AG04449 (cell line): ENCODE data around the gene NINL.

Experiments used
- CTCF ChIA-PET: fragments of 350-600 bp; formaldehyde crosslinking; extraction: SDS; loops from one replicate; lab custom pipeline; 2021; ENCODE audit warnings: antibody characterized with exemption; lab: Yijun Ruan, JAX
- POLR2A ChIA-PET: fragments of 400-600, 350-600 bp; formaldehyde crosslinking; extraction: SDS; loops from one replicate; lab custom pipeline; 2020; ENCODE audit warnings: antibody characterized with exemption, inconsistent platforms; lab: Yijun Ruan, JAX
- DNase-seq: peaks from one replicate; pipeline ENCODE4 v3.0.0-alpha.2; 2010; ENCODE audit warnings: low read depth, low spot score
- H3K4me3 ChIP-seq: 2 replicates; pipeline ENCODE4 v1.5.1; 2011; ENCODE audit warnings: low read depth, mild to moderate bottlenecking, control low read depth, low read length
- CTCF ChIP-seq: IDR thresholded peaks from one replicate; pipeline ENCODE4 v1.5.1; 2011; ENCODE audit warnings: mild to moderate bottlenecking, moderate library complexity, low read length, control low read depth, inconsistent platforms; ENCODE audit not compliant: insufficient read depth; ENCODE audit errors: missing control alignments

Gene NINL

GRCh38 chr20:25496165-25496967, 89.0 kb downstream of the NINL start:
- H3K4me3 ChIP-seq, result no peak overlapping the region
- no peak for TF ChIP-seq CTCF
- CTCF ChIA-PET, result no interaction called here
- POLR2A ChIA-PET, result no interaction called here
- no peak for DNase-seq

- ChIA-PET CTCF (no interaction called here), POLR2A (no interaction called here)
- TF ChIP-seq CTCF, result no peak
- no peak for DNase-seq
- no peak overlapping the region for H3K4me3 ChIP-seq
Observed at GRCh38 chr20:25495189-25495824, 90.0 kb downstream of the NINL start.

DNA sequence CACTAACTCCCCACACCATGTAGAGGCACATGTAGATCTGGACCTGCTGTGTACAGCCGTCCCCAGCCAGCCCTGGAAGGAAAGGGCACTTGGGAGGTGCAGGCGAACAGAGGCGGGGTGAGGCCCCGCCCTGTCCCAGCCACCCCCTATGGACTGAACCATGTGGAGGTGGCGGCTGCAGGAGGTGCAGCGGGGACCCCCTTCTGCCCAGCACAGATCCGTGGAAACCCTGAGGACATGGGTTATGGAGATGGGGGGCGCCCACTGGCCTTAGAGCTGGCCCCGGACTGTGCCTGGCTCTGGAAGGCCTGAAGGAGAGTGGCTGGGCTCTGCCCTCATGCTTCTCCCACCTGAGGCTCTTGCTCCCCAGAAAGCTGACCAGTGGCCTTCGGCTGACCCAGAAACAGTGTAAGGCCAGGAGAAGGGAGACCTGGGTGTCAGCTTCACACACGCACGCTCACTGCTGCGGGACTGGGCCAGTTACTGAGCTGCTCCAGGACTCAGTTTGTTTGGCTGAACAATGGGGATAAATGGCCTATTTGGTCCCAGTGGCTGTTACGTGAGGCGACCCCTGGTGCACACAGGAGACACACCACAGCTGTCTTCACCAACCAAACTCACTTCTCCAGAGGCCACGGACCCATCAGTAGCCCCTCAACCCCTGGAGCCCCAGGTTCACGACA, 90.7 kb downstream of the NINL start:
- no peak overlapping the region for H3K4me3 ChIP-seq
- no peak for TF ChIP-seq CTCF
- no peak for DNase-seq
- ChIA-PET POLR2A (no interaction called here), CTCF (no interaction called here)

- ChIA-PET POLR2A (no interaction called here), CTCF (interaction anchor here (1.5 kb wide), 1 partner anchor 11 kb away, joined by 3 read pairs; no protein-coding TSS in a partner anchor)
- DNase-seq, result no peak
- no peak overlapping the region for H3K4me3 ChIP-seq
- TF ChIP-seq CTCF, result no peak
Observed at GRCh38 chr20:25493748-25494505, 91.4 kb downstream of the NINL start.

GRCh38 chr20:25493137-25493536, 92.2 kb downstream of the NINL start:
- ChIA-PET CTCF (interaction anchor here (1.5 kb wide), 1 partner anchor 10 kb away, joined by 3 read pairs; no protein-coding TSS in a partner anchor), POLR2A (no interaction called here)
- no peak for TF ChIP-seq CTCF

More at GRCh38 chr20:25493137-25493536, 92.2 kb downstream of the NINL start:
- DNase-seq, result no peak
- H3K4me3 ChIP-seq, result no peak overlapping the region
